ENCODE results near the gene ATP2B2. TPM values are rescaled to one million over a fixed set of nuclear protein-coding genes. Genes with fewer than 3 reads are reported as not detected.

ATP2B2 gene
- total RNA-seq, 4 donors from 2014 or later = not detected

- Histone ChIP-seq H3K36me3 (no peaks in the 10 kb centered on the region), H3K9me3 (no peaks in the 10 kb centered on the region), H3K27ac (no peak overlapping the region), H3K4me1 (no peaks in the 10 kb centered on the region), H3K27me3 (peaks cover 14% of the 10 kb centered on the region), H3K4me3 (no peak overlapping the region)
- in situ Hi-C loops (cut with MboI; ENCODE audit: low pct_ligation_motif_present in 1 of 4, low pct_unique_long_range_greater_than_20kb in 1 of 4, low sequenced_read_pairs in 3 of 4) = no loop called here
- TF ChIP-seq POLR2A (IDR thresholded peaks at IDR 0.05) (no peak), EP300 (IDR thresholded peaks at IDR 0.05; ENCODE audit: low read depth) (no peak), POLR2AphosphoS5 (IDR thresholded peaks at IDR 0.05) (no peak), CTCF (IDR thresholded peaks at IDR 0.05) (no peak)
- 80 to 82% methylated on average over 1 to 6 of the region's 6 CpGs for WGBS, 2 donors (ENCODE audit: low coverage in 1 of 2)
- intact Hi-C loops (cut with DNase I; ENCODE audit: low total_unique reads) = no loop called here
- DNase-seq = no peak
Measured at GRCh38 chr3:10510743-10511432, 5.5 kb upstream of the ATP2B2 start.

DNA sequence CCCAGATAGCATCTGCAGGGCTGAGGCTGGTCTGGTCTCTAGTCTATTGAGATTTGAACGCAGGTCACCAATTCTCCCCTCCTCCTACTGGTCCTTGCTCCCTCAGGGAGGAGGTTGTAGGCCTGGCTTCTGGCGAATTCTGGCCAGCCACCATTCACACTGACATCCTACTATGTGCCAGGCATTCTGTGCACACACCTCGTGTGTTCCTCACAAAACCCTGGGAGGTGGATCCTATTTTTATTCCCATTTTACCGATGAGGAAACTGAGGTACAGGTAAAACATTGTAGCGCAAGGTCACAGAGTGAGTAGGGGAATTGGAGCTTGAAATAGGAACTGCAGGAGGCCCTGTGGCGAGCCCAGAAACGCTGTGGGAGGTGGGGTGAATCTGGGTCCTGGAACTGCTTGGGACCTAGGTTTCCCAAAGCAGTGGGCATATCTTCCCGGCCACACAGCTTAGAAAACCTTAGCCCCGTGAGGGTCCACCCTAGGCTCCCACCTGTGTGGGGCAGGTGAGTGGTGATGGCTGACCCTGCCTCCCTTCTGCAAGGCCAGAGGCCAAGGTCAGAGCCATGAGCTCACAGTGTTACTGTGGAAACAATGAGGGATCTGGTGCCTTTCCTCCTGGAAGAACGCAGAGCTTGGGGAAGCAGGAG, 4.8 kb upstream of the ATP2B2 start:
- H3K27ac ChIP-seq = no peak overlapping the region
- no peak overlapping the region for H3K4me3 ChIP-seq
- in situ Hi-C loops (cut with MboI; ENCODE audit: low pct_ligation_motif_present in 1 of 4, low pct_unique_long_range_greater_than_20kb in 1 of 4, low sequenced_read_pairs in 3 of 4) = no loop called here
- peaks cover 0 to 3% (median 0%) of the 10 kb centered on the region in 4 donors for H3K4me1 ChIP-seq
- intact Hi-C loops (cut with DNase I; ENCODE audit: low total_unique reads) = no loop called here
- H3K27me3 ChIP-seq = peaks cover 21% of the 10 kb centered on the region
- H3K36me3 ChIP-seq = no peaks in the 10 kb centered on the region
- no peak for TF ChIP-seq POLR2A (IDR thresholded peaks at IDR 0.05)
- TF ChIP-seq EP300 (IDR thresholded peaks at IDR 0.05; ENCODE audit: low read depth) = no peak
- no peak for TF ChIP-seq POLR2AphosphoS5 (IDR thresholded peaks at IDR 0.05)
- TF ChIP-seq CTCF (IDR thresholded peaks at IDR 0.05) = no peak
- no peak for DNase-seq
- no peaks in the 10 kb centered on the region for H3K9me3 ChIP-seq
- 50 to 65% methylated on average over 3 to 10 of the region's 10 CpGs for WGBS, 2 donors (ENCODE audit: low coverage in 1 of 2)

- TF ChIP-seq CTCF (IDR thresholded peaks at IDR 0.05) (no peak), EP300 (IDR thresholded peaks at IDR 0.05; ENCODE audit: low read depth) (no peak), POLR2AphosphoS5 (IDR thresholded peaks at IDR 0.05) (no peak)
- intact Hi-C loops (cut with DNase I; ENCODE audit: low total_unique reads) = no loop called here
Measured at GRCh38 chr3:10509325-10509724, 3.9 kb upstream of the ATP2B2 start.

GRCh38 chr3:10508619-10509260, 3.4 kb upstream of the ATP2B2 start:
- intact Hi-C loops (cut with DNase I; ENCODE audit: low total_unique reads) = no loop called here
- H3K36me3 ChIP-seq = no peaks in the 10 kb centered on the region
- peaks cover 0 to 3% (median 0%) of the 10 kb centered on the region in 4 donors for H3K4me1 ChIP-seq
- WGBS, 2 donors (ENCODE audit: low coverage in 1 of 2) = 63 to 75% methylated on average over 2 to 6 of the region's 6 CpGs
- H3K27ac ChIP-seq = no peak overlapping the region
- in situ Hi-C loops (cut with MboI; ENCODE audit: low pct_ligation_motif_present in 1 of 4, low pct_unique_long_range_greater_than_20kb in 1 of 4, low sequenced_read_pairs in 3 of 4) = no loop called here
- TF ChIP-seq POLR2A (IDR thresholded peaks at IDR 0.05) (no peak), CTCF (IDR thresholded peaks at IDR 0.05) (no peak), EP300 (IDR thresholded peaks at IDR 0.05; ENCODE audit: low read depth) (no peak), POLR2AphosphoS5 (IDR thresholded peaks at IDR 0.05) (no peak)
- DNase-seq = no peak
- no peaks in the 10 kb centered on the region for H3K9me3 ChIP-seq
- no peak overlapping the region for H3K4me3 ChIP-seq
- peaks cover 35% of the 10 kb centered on the region for H3K27me3 ChIP-seq

More at GRCh38 chr3:10509325-10509724, 3.9 kb upstream of the ATP2B2 start:
- Histone ChIP-seq H3K4me3 (no peak overlapping the region), H3K27ac (no peak overlapping the region), H3K36me3 (no peaks in the 10 kb centered on the region), H3K4me1 (peaks cover 0 to 3% (median 0%) of the 10 kb centered on the region in 4 donors), H3K9me3 (no peaks in the 10 kb centered on the region), H3K27me3 (peaks cover 30% of the 10 kb centered on the region)
- WGBS, 2 donors (ENCODE audit: low coverage in 1 of 2) = 72% methylated on average over 7 of the region's 7 CpGs; no CpG with 5 or more reads in 1 of the 2 donors
- in situ Hi-C loops (cut with MboI; ENCODE audit: low pct_ligation_motif_present in 1 of 4, low pct_unique_long_range_greater_than_20kb in 1 of 4, low sequenced_read_pairs in 3 of 4) = no loop called here
- no peak for DNase-seq

All from transverse colon (tissue), 4 donors.